Keratinocyte (primary cell): ENCODE measurements around the gene MMP14. TPM values are rescaled to one million over a fixed set of nuclear protein-coding genes. Genes with fewer than 3 reads are reported as not detected.
A peak's percentile ranks its signal among the peaks of the same experiment; 100 is the strongest.

Experiments used
- DNase-seq: peaks from one replicate; pipeline ENCODE4 v3.0.0-alpha.2; 2011; ENCODE audit warnings: low read depth, missing footprints, low spot score
- FAIRE-seq: peaks from 2 replicates; lab custom pipeline; 2011; peaks lifted over from hg19 to GRCh38; lab: Jason Lieb, UNC
- H2AFZ ChIP-seq: 2 replicates; pipeline ENCODE4 v1.6.0; 2012; ENCODE audit warnings: low read length, control low read depth, inconsistent platforms; ENCODE audit not compliant: control insufficient read depth
- H3K27ac ChIP-seq: 2 replicates; pipeline ENCODE4 v1.5.1; 2011; ENCODE audit warnings: low read length; ENCODE audit not compliant: control insufficient read depth, insufficient read depth
- H3K27me3 ChIP-seq: 3 replicates; pipeline ENCODE4 v1.6.0; 2011; ENCODE audit warnings: low read length; ENCODE audit not compliant: control insufficient read depth, insufficient read depth; ENCODE audit errors: extremely low read depth
- H3K36me3 ChIP-seq, 2 experiments: 2 replicates in 1 of 2; 3 replicates in 1 of 2; pipeline ENCODE4 v1.5.1; 2011; ENCODE audit warnings: low read length in 2 of 2, mild to moderate bottlenecking in 1 of 2; ENCODE audit not compliant: control insufficient read depth in 2 of 2, insufficient read depth in 2 of 2; ENCODE audit errors: extremely low read depth in 1 of 2
- H3K4me1 ChIP-seq: 3 replicates; pipeline ENCODE4 v1.5.1; 2011; ENCODE audit warnings: low read length; ENCODE audit not compliant: control insufficient read depth, insufficient read depth; ENCODE audit errors: extremely low read depth
- H3K4me2 ChIP-seq: 3 replicates; pipeline ENCODE4 v1.6.0; 2011; ENCODE audit warnings: low read depth, low read length; ENCODE audit not compliant: control insufficient read depth, insufficient read depth; ENCODE audit errors: extremely low read depth
- H3K4me3 ChIP-seq, 3 experiments: fragments of 200-600 bp in 1 of 3; sonication (generic) in 1 of 3; 2 replicates in 2 of 3; 3 replicates in 1 of 3; pipeline ENCODE4 v1.5.1; 2011 to 2016; ENCODE audit warnings: low read length in 3 of 3, mild to moderate bottlenecking in 3 of 3, control low read depth in 2 of 3, inconsistent platforms in 1 of 3, low read depth in 1 of 3, mixed read lengths in 1 of 3, mixed run types in 1 of 3, moderate library complexity in 1 of 3; ENCODE audit not compliant: control insufficient read depth in 2 of 3, insufficient read depth in 2 of 3; ENCODE audit errors: extremely low read depth in 1 of 3
- H3K79me2 ChIP-seq: 2 replicates; pipeline ENCODE4 v1.6.0; 2012; ENCODE audit warnings: low read length; ENCODE audit not compliant: control insufficient read depth, insufficient read depth
- H3K9ac ChIP-seq: 3 replicates; pipeline ENCODE4 v1.6.0; 2011; ENCODE audit warnings: low read length; ENCODE audit not compliant: control insufficient read depth, insufficient read depth; ENCODE audit errors: extremely low read depth
- H3K9me1 ChIP-seq: 3 replicates; pipeline ENCODE4 v1.6.0; 2011; ENCODE audit warnings: low read length; ENCODE audit not compliant: control insufficient read depth, insufficient read depth; ENCODE audit errors: extremely low read depth
- H3K9me3 ChIP-seq: 2 replicates; pipeline ENCODE4 v1.5.1; 2012; ENCODE audit warnings: low read depth, low read length; ENCODE audit not compliant: control insufficient read depth
- H4K20me1 ChIP-seq: 3 replicates; pipeline ENCODE4 v1.6.0; 2011; ENCODE audit warnings: low read length; ENCODE audit not compliant: control insufficient read depth, insufficient read depth; ENCODE audit errors: extremely low read depth
- CTCF ChIP-seq, 3 experiments: IDR thresholded peaks in 1 of 3; conservative IDR thresholded peaks in 1 of 3; optimal IDR thresholded peaks in 1 of 3; 2 replicates in 2 of 3; 3 replicates in 1 of 3; pipeline versions ENCODE3 to v1.5.1; 2011; ENCODE audit warnings: low read length in 3 of 3, mild to moderate bottlenecking in 3 of 3, moderate library complexity in 2 of 3, control low read depth in 1 of 3, inconsistent platforms in 1 of 3; ENCODE audit not compliant: insufficient read depth in 2 of 3; ENCODE audit errors: extremely low read depth in 1 of 3
- EZH2 ChIP-seq: IDR thresholded peaks from one replicate; pipeline ENCODE4 v1.6.1; 2012; ENCODE audit warnings: inconsistent platforms, mild to moderate bottlenecking, low read length, moderate library complexity
- dilution Hi-C: fragments of 300-500 bp; cut with MboI; formaldehyde crosslinking; loops from one replicate; pipeline ENCODE4 v1.7.0; 2020; ENCODE audit warnings: low sequenced_read_pairs; ENCODE audit not compliant: extremely low pct_ligation_motif_present
- polyA plus RNA-seq, 5 experiments: library from polyadenylated mRNA; depleted of rRNA in 3 of 5; stranded (reverse) in 3 of 5; stranded (forward) in 1 of 5; unstranded in 1 of 5; fragments of >200 nt; gene quantifications; 1 replicate in 1 of 5; 2 replicates in 3 of 5; 3 replicates in 1 of 5; pipeline versions ENCODE4 v1.2.1 to v1.2.3, GENCODE V29; 2011 to 2012; ENCODE audit warnings: missing spikeins in 2 of 5, low read depth in 1 of 5, low replicate concordance in 1 of 5

MMP14 gene
- polyA plus RNA-seq, 1 donor (not counting 4 experiments of a cell fraction or from before 2014, with no cell fraction given): 185 TPM

GRCh38 chr14:22884738-22885523 lies 48.5 kb downstream of the MMP14 start:
- Histone ChIP-seq H3K4me1 (peaks cover 18% of the 10 kb centered on the region), H4K20me1 (no peaks in the 10 kb centered on the region), H3K4me2 (no peak overlapping the region), H3K9me1 (no peaks in the 10 kb centered on the region), H3K9ac (no peak overlapping the region), H3K9me3 (no peaks in the 10 kb centered on the region), H3K27me3 (no peaks in the 10 kb centered on the region), H3K27ac (no peak overlapping the region), H3K79me2 (no peaks in the 10 kb centered on the region), H2AFZ (no peak overlapping the region), H3K36me3 (no peaks in the 10 kb centered on the region), H3K4me3 (no peak overlapping the region)
- DNase-seq (no peak), FAIRE-seq (no peak)
- TF ChIP-seq CTCF (optimal IDR thresholded peaks at IDR 0.05 in 1 of 3, IDR thresholded peaks at IDR 0.05 in 1 of 3, conservative IDR thresholded peaks at IDR 0.05 in 1 of 3; ENCODE audit: extremely low read depth in 1 of 3, insufficient read depth in 2 of 3, low read length in 3 of 3) (no peak), EZH2 (no peak)
- dilution Hi-C loops: no loop called here

GRCh38 chr14:22885975-22886374 lies 49.6 kb downstream of the MMP14 start:
- H3K9me3 ChIP-seq: no peaks in the 10 kb centered on the region
- no peaks in the 10 kb centered on the region for H3K79me2 ChIP-seq
- H3K4me2 ChIP-seq: no peak overlapping the region
- H4K20me1 ChIP-seq: no peaks in the 10 kb centered on the region
- FAIRE-seq (no peak), DNase-seq (no peak)
- H3K9me1 ChIP-seq: no peaks in the 10 kb centered on the region
- peaks cover 26% of the 10 kb centered on the region for H3K4me1 ChIP-seq
- no peak overlapping the region for H3K27ac ChIP-seq
- H3K36me3 ChIP-seq: no peaks in the 10 kb centered on the region
- H2AFZ ChIP-seq: peak overlapping the region; percentile 87
- dilution Hi-C loops: no loop called here
- no peak overlapping the region for H3K9ac ChIP-seq
- no peaks in the 10 kb centered on the region for H3K27me3 ChIP-seq
- no peak for TF ChIP-seq EZH2
- no peak for TF ChIP-seq CTCF (optimal IDR thresholded peaks at IDR 0.05 in 1 of 3, IDR thresholded peaks at IDR 0.05 in 1 of 3, conservative IDR thresholded peaks at IDR 0.05 in 1 of 3; ENCODE audit: extremely low read depth in 1 of 3, insufficient read depth in 2 of 3, low read length in 3 of 3)
- no peak overlapping the region for H3K4me3 ChIP-seq
